ENCODE measurements around the gene PRX. TPM values are rescaled to one million over a fixed set of nuclear protein-coding genes. Genes with fewer than 3 reads are reported as not detected.

PRX gene
- total and polyA plus RNA-seq, 9 of the 15 experiments (the other 6 are each of a cell fraction or from before 2014, with no cell fraction given), result 0.65 to 3.5 (median 1.7) TPM; not detected in 2

- TF ChIP-seq ZBTB40 (IDR thresholded peaks at IDR 0.05) (0 out of 2 replicates have a peak, but pooled peaks have one; percentile 2), ZBTB40 (CRISPR knock-in tag; IDR thresholded peaks at IDR 0.05) (no peak), HCFC1 (IDR thresholded peaks at IDR 0.05; ENCODE audit: low read depth, low read length) (peak; percentile 46; the same call in 1 of the 2 replicates), ZNF785 (CRISPR knock-in tag; IDR thresholded peaks at IDR 0.05) (no peak), TAL1 (IDR thresholded peaks at IDR 0.05) (no peak), IRF1 (CRISPR knock-in tag; IDR thresholded peaks at IDR 0.05; ENCODE audit: borderline replicate concordance) (no peak), MAFK (IDR thresholded peaks at IDR 0.05; ENCODE audit: low read length) (no peak), YY1 (IDR thresholded peaks at IDR 0.05; ENCODE audit: borderline replicate concordance in 1 of 3, control insufficient read depth in 1 of 3, extremely low read depth in 1 of 3, insufficient read depth in 3 of 3, insufficient read length in 1 of 3, insufficient replicate concordance in 2 of 3, low read depth in 1 of 3, low read length in 2 of 3) (peak in 2 of 3 experiments; percentile 36 to 57), KLF10 (CRISPR knock-in tag; IDR thresholded peaks at IDR 0.05) (no peak), ZBTB5 (IDR thresholded peaks at IDR 0.05) (no peak), OTX1 (CRISPR knock-in tag; IDR thresholded peaks at IDR 0.05) (no peak), ATF7 (IDR thresholded peaks at IDR 0.05) (peak; percentile 87; the same call in 1 of the 2 replicates), TFE3 (CRISPR knock-in tag; IDR thresholded peaks at IDR 0.05) (no peak)
Measured at GRCh38 chr19:40444000-40444824, 31.0 kb upstream of the PRX start, which contains the start of gene SERTAD3 (continued).
